ENCODE measurements around the gene TMEM72.

DNA sequence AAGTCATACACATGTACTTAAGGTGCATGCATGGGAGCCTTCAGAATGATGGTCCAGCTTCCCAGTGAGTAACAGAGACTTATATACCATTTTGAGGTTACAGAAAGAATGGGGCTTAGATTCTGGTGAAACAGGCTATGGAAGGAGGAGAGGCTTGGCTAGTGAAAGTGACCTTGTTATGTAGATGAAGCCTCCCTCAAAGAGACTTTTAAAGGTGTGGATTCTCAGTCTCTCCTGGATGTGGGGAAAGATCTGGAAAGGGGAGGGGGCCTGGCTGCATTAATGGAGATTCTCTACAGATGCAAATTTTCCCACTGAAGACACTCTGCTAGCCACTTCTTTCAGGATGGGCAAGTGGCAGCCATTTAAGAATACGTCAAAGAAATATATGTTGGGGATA lies 54.0 kb downstream of the TMEM72 start:
- TF ChIP-seq, protein P1, sequence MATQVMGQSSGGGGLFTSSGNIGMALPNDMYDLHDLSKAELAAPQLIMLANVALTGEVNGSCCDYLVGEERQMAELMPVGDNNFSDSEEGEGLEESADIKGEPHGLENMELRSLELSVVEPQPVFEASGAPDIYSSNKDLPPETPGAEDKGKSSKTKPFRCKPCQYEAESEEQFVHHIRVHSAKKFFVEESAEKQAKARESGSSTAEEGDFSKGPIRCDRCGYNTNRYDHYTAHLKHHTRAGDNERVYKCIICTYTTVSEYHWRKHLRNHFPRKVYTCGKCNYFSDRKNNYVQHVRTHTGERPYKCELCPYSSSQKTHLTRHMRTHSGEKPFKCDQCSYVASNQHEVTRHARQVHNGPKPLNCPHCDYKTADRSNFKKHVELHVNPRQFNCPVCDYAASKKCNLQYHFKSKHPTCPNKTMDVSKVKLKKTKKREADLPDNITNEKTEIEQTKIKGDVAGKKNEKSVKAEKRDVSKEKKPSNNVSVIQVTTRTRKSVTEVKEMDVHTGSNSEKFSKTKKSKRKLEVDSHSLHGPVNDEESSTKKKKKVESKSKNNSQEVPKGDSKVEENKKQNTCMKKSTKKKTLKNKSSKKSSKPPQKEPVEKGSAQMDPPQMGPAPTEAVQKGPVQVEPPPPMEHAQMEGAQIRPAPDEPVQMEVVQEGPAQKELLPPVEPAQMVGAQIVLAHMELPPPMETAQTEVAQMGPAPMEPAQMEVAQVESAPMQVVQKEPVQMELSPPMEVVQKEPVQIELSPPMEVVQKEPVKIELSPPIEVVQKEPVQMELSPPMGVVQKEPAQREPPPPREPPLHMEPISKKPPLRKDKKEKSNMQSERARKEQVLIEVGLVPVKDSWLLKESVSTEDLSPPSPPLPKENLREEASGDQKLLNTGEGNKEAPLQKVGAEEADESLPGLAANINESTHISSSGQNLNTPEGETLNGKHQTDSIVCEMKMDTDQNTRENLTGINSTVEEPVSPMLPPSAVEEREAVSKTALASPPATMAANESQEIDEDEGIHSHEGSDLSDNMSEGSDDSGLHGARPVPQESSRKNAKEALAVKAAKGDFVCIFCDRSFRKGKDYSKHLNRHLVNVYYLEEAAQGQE (IDR thresholded peaks at IDR 0.05; ENCODE audit: borderline replicate concordance) = no peak
- TF ChIP-seq EP300 (conservative IDR thresholded peaks at IDR 0.05; ENCODE audit: poor library complexity, severe bottlenecking) = no peak
- TF ChIP-seq POLR2AphosphoS5 (IDR thresholded peaks at IDR 0.05) = no peak
- TF ChIP-seq, protein P2, sequence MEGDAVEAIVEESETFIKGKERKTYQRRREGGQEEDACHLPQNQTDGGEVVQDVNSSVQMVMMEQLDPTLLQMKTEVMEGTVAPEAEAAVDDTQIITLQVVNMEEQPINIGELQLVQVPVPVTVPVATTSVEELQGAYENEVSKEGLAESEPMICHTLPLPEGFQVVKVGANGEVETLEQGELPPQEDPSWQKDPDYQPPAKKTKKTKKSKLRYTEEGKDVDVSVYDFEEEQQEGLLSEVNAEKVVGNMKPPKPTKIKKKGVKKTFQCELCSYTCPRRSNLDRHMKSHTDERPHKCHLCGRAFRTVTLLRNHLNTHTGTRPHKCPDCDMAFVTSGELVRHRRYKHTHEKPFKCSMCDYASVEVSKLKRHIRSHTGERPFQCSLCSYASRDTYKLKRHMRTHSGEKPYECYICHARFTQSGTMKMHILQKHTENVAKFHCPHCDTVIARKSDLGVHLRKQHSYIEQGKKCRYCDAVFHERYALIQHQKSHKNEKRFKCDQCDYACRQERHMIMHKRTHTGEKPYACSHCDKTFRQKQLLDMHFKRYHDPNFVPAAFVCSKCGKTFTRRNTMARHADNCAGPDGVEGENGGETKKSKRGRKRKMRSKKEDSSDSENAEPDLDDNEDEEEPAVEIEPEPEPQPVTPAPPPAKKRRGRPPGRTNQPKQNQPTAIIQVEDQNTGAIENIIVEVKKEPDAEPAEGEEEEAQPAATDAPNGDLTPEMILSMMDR (IDR thresholded peaks at IDR 0.05; ENCODE audit: poor library complexity, severe bottlenecking) = no peak

All from neural cell (in vitro differentiated cells).